Mucosa of rectum (tissue), 2 donors: ENCODE data around the gene ZP1.

Source experiments
- H3K27ac ChIP-seq, 2 donors: one replicate each; pipeline ENCODE4 v1.7.0; 2013; ENCODE audit warnings: inconsistent platforms in 2 of 2, low read depth in 2 of 2, low read length in 2 of 2
- H3K27me3 ChIP-seq, 2 donors: one replicate each; pipeline ENCODE4 v1.7.0; 2013; ENCODE audit warnings: low read length in 2 of 2; ENCODE audit not compliant: control insufficient read depth in 2 of 2, insufficient read depth in 2 of 2
- H3K36me3 ChIP-seq, 2 donors: one replicate each; pipeline ENCODE4 v1.7.0; 2013; ENCODE audit warnings: low read length in 2 of 2; ENCODE audit not compliant: control insufficient read depth in 2 of 2, insufficient read depth in 2 of 2
- H3K4me1 ChIP-seq, 2 donors: one replicate each; pipeline ENCODE4 v1.7.0; 2013; ENCODE audit warnings: low read length in 2 of 2, mild to moderate bottlenecking in 1 of 2; ENCODE audit not compliant: control insufficient read depth in 2 of 2, insufficient read depth in 2 of 2
- H3K4me3 ChIP-seq, 2 donors: one replicate each; pipeline ENCODE4 v1.7.0; 2013; ENCODE audit warnings: low read length in 2 of 2
- H3K9ac ChIP-seq, 2 donors: one replicate each; pipeline ENCODE4 v1.7.0; 2013; ENCODE audit warnings: low read length in 2 of 2, low read depth in 1 of 2, mild to moderate bottlenecking in 1 of 2
- H3K9me3 ChIP-seq, 2 donors: one replicate each; pipeline ENCODE4 v1.7.0; 2013; ENCODE audit warnings: low read length in 2 of 2; ENCODE audit not compliant: control insufficient read depth in 2 of 2
- donor health status: healthy.
- donor health status: Normal muscosa, but diverticular disease.

Gene ZP1

GRCh38 chr11:60854140-60854846 is 13.0 kb upstream of the ZP1 start:
- Histone ChIP-seq H3K9me3 (no peaks in the 10 kb centered on the region), H3K27ac (no peak overlapping the region), H3K4me1 (peaks cover 10 to 24% of the 10 kb centered on the region in 2 donors), H3K36me3 (peaks cover 12 to 20% of the 10 kb centered on the region in 2 donors), H3K9ac (peak overlapping the region in 1 of 2 donors; percentile 44), H3K27me3 (no peaks in the 10 kb centered on the region), H3K4me3 (peak overlapping the region in 1 of 2 donors; percentile 68)

- Histone ChIP-seq H3K36me3 (peaks cover 10 to 14% of the 10 kb centered on the region in 2 donors), H3K27me3 (no peaks in the 10 kb centered on the region), H3K4me1 (peaks cover 10 to 24% of the 10 kb centered on the region in 2 donors), H3K9me3 (no peaks in the 10 kb centered on the region), H3K9ac (peak overlapping the region; percentile 44 to 53), H3K27ac (peak overlapping the region; percentile 36 to 61), H3K4me3 (peak overlapping the region; percentile 31 to 68)
Measured at GRCh38 chr11:60854847-60855725, 12.3 kb upstream of the ZP1 start.

DNA sequence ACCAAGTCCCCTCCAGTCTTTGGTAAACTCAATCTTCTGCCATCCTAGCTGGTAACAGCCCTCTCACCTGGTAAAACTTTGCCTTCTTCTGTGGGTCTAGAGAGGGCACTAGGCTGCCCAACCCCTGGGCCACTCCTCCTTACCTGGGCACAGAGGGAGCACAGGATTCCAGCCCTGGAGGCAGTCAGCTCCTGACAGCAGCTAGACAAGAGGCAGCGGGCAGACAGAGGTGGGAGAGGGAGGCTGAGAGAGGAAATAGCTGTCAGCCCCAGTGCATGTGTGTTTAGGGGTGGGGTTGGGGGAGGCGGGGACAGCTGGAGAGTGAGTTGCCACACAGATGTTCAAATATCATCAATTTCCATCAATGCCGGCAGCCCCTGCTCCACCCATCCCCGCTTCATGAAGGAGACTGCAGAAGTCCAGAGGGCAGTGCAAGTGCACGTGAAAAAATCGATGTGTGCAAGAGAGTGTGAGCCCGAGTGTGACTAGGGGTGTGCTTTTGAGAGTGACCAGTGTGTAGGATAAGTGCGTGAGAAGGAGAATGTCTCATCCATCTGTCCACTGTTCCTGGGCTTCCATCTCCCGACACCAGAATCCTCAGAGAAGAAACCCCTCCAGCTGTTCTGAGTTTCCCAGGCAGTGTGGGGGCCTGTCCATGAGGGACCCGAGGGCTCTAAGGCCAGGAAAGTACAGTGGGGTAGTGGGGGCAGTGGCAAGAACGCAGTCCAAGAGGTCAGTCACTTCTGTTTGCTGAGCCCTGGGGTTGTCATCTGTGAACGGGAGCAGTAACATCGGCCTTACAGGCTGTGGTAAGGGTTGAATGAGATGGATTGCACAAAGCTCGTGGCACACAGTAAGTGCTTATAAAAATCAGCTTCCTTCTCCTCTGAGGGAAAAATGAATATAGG is 11.4 kb upstream of the ZP1 start, which contains the start of gene PTGDR2:
PTGDR2 (minus strand) TSS at position 225 of the 908 bp plus-strand sequence. CDS start 2,228 bp downstream, outside the sequence.
- Histone ChIP-seq H3K27ac (peak within 1 kb of the TSS; percentile 36 to 61), H3K9me3 (no peaks in the 10 kb centered on the region), H3K27me3 (no peaks in the 10 kb centered on the region), H3K4me1 (peaks cover 10 to 24% of the 10 kb centered on the region in 2 donors), H3K4me3 (peak within 1 kb of the TSS; percentile 31 to 68), H3K36me3 (peaks cover 4 to 8% of the 10 kb centered on the region in 2 donors), H3K9ac (peak within 1 kb of the TSS; percentile 41 to 53)

- H3K9me3 ChIP-seq, result no peaks in the 10 kb centered on the region
- no peaks in the 10 kb centered on the region for H3K27me3 ChIP-seq
- no peak overlapping the region for H3K4me3 ChIP-seq
- H3K27ac ChIP-seq, result peak overlapping the region; percentile 49 to 58
- no peak overlapping the region for H3K9ac ChIP-seq
- H3K4me1 ChIP-seq, result peaks cover 3 to 18% of the 10 kb centered on the region in 2 donors
- H3K36me3 ChIP-seq, result no peaks in the 10 kb centered on the region
Measured at GRCh38 chr11:60857378-60858232, 9.7 kb upstream of the ZP1 start.

GRCh38 chr11:60858236-60858635 is 9.1 kb upstream of the ZP1 start:
- Histone ChIP-seq H3K27me3 (no peaks in the 10 kb centered on the region), H3K27ac (peak overlapping the region; percentile 26 to 58), H3K9me3 (no peaks in the 10 kb centered on the region), H3K9ac (peak overlapping the region in 1 of 2 donors; percentile 4), H3K4me3 (no peak overlapping the region), H3K36me3 (no peaks in the 10 kb centered on the region), H3K4me1 (peaks cover 0 to 13% of the 10 kb centered on the region in 2 donors)

- Histone ChIP-seq H3K9ac (no peak overlapping the region), H3K4me3 (no peak overlapping the region), H3K9me3 (no peaks in the 10 kb centered on the region), H3K4me1 (peaks cover 0 to 10% of the 10 kb centered on the region in 2 donors), H3K36me3 (no peaks in the 10 kb centered on the region), H3K27me3 (no peaks in the 10 kb centered on the region), H3K27ac (peak overlapping the region in 1 of 2 donors; percentile 58)
Measured at GRCh38 chr11:60858731-60859464, 8.4 kb upstream of the ZP1 start.

GRCh38 chr11:60859616-60860250 is 7.6 kb upstream of the ZP1 start:
- Histone ChIP-seq H3K4me1 (peaks cover 0 to 10% of the 10 kb centered on the region in 2 donors), H3K4me3 (no peak overlapping the region), H3K9ac (no peak overlapping the region), H3K27ac (no peak overlapping the region), H3K36me3 (no peaks in the 10 kb centered on the region), H3K27me3 (no peaks in the 10 kb centered on the region), H3K9me3 (no peaks in the 10 kb centered on the region)

DNA sequence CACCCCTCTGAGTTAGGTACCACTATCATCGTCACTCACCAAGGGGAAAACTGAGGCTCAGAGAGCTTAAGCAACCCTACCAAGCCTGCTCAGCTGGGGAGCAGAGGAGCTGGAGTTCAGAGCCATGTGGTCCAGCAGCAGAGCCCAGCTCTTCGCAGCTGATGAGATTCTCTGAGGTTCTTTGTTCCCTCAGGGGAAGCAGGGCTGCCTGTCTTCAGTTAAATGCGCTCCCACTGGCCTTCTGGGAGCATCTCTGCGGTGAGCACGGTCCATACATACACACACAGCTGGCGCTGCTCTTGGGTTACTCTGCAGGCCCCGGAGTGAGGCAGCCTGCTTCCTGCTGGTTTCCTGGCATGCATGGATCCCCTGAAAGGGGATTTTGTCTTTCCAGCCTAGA is 6.4 kb upstream of the ZP1 start:
- no peaks in the 10 kb centered on the region for H3K9me3 ChIP-seq
- H3K27me3 ChIP-seq, result no peaks in the 10 kb centered on the region
- no peaks in the 10 kb centered on the region for H3K36me3 ChIP-seq
- H3K9ac ChIP-seq, result no peak overlapping the region
- no peak overlapping the region for H3K27ac ChIP-seq
- no peak overlapping the region for H3K4me3 ChIP-seq
- H3K4me1 ChIP-seq, result peaks cover 0 to 4% of the 10 kb centered on the region in 2 donors
